GM12873 (cell line): ENCODE measurements around the gene WDSUB1.

Experiments used
- TF ChIP-seq, protein P1 (sequence below): IDR thresholded peaks from 2 replicates; pipeline ENCODE4 v1.5.1; 2012; ENCODE audit warnings: low read depth, mild to moderate bottlenecking, moderate library complexity, low read length, control low read depth; ENCODE audit not compliant: insufficient read depth; ENCODE audit errors: missing control alignments

The WDSUB1 gene

DNA sequence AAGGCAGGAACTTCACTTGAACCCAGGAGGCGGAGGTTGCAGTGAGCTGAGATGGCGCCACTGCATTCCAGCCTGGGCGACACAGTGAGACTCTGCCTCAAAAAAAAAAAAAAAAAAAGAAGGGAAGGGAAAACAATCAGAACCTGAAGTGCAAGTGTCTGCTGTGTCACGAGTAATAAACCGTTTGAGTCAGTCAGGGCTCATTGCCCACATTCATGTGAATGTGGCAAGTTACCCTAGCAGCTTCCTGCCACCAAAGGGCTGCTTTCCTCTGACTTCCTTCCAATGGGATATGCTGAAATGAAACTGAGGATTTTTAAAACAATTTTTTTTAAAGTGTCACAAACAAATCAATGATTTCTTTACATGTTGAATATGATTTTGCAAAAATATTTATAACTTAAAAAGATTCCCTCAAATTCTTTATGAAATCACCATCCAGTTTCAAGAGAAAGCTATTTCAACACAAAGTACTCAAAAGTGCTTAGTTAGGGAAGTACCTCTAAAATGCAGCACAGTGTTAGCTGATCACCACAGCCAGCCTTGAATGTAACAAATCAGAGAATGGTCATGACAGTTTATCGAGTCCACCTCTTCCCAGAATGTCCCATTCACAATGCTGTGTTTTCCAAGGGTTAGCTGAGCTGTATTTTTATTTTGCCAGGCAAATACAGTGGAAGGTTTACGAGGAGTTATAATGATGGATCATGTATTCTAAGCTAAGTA, 36.4 kb downstream of the WDSUB1 start:
- TF ChIP-seq, protein P1, sequence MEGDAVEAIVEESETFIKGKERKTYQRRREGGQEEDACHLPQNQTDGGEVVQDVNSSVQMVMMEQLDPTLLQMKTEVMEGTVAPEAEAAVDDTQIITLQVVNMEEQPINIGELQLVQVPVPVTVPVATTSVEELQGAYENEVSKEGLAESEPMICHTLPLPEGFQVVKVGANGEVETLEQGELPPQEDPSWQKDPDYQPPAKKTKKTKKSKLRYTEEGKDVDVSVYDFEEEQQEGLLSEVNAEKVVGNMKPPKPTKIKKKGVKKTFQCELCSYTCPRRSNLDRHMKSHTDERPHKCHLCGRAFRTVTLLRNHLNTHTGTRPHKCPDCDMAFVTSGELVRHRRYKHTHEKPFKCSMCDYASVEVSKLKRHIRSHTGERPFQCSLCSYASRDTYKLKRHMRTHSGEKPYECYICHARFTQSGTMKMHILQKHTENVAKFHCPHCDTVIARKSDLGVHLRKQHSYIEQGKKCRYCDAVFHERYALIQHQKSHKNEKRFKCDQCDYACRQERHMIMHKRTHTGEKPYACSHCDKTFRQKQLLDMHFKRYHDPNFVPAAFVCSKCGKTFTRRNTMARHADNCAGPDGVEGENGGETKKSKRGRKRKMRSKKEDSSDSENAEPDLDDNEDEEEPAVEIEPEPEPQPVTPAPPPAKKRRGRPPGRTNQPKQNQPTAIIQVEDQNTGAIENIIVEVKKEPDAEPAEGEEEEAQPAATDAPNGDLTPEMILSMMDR = no peak

DNA sequence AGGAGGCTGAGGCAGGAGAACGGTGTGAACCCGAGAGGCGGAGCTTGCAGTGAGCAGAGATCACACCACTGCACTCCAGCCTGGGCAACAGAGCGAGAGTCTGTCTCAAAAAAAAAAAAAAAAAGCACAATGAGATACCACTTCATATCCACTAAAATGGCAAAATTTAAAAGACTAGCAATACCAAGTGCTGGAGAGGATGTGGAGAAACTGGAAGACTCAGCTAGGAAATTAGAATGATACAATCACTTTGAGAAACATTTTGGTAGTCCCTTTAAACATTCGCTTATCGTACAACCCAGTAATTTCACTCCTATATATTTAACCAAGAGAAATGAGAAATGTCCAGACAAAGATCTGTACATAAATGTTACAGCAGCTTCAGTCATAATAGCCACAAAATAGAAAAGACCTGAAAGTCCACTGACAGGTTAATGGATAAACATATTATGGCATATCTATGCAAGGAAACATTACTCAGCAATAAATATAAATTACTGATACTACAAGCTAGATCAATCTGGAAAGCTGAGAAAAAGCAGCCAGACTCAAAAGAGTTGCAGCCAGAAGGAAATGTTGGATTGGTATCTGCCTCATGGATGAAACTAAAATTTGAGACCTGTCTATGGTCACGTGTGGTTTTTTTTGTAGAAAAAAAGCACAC, 40.0 kb downstream of the WDSUB1 start:
- TF ChIP-seq, protein P1 = no peak

DNA sequence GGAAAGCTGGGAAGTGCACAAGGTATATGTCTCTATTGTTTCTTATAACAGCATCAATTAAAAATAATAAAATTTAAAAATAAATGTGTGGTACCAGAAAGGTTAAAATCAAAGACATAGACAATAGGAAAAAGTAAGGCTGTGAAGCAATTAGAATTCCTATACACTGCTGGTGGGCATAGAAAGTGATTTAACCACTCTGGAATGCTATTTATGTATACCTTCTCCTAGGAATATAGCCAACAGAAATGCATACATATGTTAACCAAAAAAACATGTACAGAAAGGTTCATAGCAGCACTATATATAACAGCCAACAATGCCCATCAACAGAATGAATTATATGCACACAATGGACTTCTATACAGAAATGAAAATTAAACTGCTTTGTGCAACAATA, 43.0 kb downstream of the WDSUB1 start:
- TF ChIP-seq, protein P1 = no peak

DNA sequence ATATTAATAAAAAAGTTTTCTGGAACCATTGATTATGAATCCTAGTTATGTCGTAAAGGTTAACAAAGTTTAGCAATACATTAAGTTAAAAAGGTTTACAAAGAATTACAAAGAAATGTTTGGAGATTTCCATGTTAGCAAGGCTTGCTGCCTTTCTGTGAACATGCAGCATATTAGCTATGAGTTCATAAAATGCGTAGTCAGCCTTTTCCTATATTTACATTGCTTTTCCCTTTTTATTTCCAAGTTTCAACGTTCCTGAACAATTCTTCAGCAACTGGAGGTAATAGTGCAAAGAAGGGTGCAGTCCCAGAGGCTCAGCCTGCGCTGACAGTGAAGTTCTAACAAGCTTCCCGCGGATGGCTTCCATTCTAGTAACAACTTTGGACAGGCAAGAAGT, 51.6 kb downstream of the WDSUB1 start:
- TF ChIP-seq, protein P1 = no peak

DNA sequence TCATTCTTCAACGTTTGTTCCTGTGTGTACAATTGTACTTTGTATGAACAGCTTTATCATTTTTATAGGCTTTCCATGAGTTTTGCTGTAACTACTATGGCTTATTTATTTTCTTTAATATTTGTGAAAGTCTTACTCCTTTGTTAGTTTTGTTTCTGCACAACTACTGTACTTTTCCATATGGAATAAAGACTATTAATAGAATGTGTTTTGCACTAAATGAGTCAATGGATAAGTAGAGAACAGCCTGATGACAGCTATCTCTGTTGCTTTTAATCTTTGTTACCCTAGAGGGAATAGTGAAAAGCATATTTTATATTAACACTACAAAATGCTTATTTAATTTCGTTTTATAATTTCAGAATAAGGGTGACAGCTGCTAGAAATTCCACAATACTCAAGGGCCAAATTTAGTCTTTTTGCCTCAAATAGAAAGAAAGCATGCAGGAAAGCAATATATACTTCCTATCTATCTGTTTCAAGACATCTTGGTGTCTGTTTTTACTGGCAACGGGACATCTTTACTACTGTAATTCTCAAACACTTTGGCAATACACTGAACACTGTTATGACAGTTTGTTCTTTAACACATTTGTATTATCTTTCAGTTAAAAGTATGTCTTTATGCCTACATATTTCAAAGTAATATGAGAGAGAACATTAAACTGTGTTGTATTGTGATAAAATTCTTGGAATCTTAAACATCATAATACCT, 53.9 kb downstream of the WDSUB1 start:
- TF ChIP-seq, protein P1 = no peak

DNA sequence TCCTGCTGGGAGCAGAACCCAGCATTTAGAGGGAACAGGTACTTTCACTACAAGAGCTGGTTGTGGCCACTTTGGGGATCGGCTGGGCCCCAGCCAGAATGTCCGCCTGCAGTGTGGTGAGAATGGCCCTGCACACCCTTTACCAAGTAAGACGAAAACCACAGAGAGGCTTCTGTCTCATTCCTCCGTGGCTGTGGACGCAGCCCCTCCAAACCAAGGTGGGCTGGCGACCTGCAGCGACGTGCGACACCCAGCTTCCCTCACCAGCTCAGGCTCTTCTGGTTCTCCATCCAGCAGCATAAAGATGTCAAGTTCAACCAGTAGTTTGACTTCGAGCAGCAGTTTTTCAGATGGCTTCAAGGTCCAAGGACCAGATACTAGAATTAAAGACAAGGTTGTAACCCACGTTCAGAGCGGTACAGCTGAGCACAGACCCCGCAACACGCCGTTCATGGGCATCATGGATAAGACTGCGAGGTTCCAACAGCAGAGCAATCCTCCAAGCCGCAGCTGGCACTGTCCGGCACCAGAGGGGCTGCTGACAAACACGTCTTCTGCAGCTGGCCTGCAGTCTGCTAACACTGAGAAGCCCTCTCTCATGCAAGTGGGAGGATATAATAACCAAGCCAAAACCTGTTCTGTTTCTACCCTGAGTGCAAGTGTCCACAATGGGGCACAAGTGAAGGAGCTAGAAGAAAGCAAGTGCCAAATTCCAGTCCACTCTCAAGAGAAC, 56.2 kb downstream of the WDSUB1 start:
- TF ChIP-seq, protein P1 = no peak
